ENCODE data around the gene KRTAP10-1. TPM values are rescaled to one million over a fixed set of nuclear protein-coding genes. Genes with fewer than 3 reads are reported as not detected.
A peak's percentile ranks its signal among the peaks of the same experiment; 100 is the strongest.

Gene KRTAP10-1
- total and polyA plus RNA-seq, 2 of the 8 experiments (the other 6 are each of a cell fraction or from before 2014, with no cell fraction given) = 0.08 TPM; not detected in 1

DNA sequence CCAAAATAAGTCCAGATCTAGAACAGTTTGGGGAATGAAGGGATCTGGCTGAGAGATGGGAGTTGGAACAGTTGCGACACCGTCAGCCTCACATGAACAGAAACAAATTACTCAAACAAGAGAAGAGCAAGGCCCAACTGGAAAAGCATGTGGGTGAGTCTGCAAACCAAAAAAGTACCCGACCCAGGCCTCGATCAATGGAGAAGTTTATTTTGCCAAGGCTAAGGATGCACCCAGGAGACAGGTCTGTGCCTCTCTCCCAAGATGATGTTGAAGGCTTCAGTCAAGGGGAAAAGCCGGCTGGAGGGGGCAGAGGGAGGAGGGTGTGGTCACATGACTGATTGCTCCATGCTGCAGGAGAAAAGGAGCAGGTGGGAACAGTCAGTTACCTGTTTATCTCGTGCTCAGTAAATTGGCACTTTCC is 42.3 kb downstream of the KRTAP10-1 start:
- no peaks in the 10 kb centered on the region; a peak in 1 of 7 replicates for H3K27me3 ChIP-seq (replicated peaks in 1 of 4; ENCODE audit: control insufficient read depth in 3 of 4, extremely low read depth in 1 of 4, insufficient read depth in 3 of 4, low read length in 3 of 4)
- peaks cover 0 to 21% (median 8%) of the 10 kb centered on the region in 4 experiments; a peak in 5 of 7 replicates for H3K4me1 ChIP-seq (replicated peaks in 1 of 4; ENCODE audit: control insufficient read depth in 3 of 4, insufficient read depth in 4 of 4, low read length in 3 of 4)
- H3K18ac ChIP-seq (ENCODE audit: extremely low read depth, low read length) = peak overlapping the region; percentile 63; the same call in 1 of the 2 replicates
- no peak overlapping the region for H3K9ac ChIP-seq (replicated peaks in 1 of 4; ENCODE audit: extremely low read depth in 1 of 4, low read depth in 3 of 4, low read length in 3 of 4)
- H2BK5ac ChIP-seq (ENCODE audit: low read depth, low read length) = no peak overlapping the region; the same call in 1 of the 2 replicates
- H3K27ac ChIP-seq (ENCODE audit: low read depth, low read length) = no peak overlapping the region
- 83% methylated on average over 6 of the region's 6 CpGs; no CpG with 5 or more reads in 1 of the 2 experiments for WGBS, 2 experiments (ENCODE audit: extremely low coverage in 1 of 2, insufficient coverage in 1 of 2, insufficient read length in 1 of 2, insufficient replicate concordance in 2 of 2, low coverage in 1 of 2, low lambda C conversion rate in 2 of 2, missing lambda C conversion rate in 1 of 2)
- H3K4me3 ChIP-seq (ENCODE audit: extremely low read depth in 1 of 4, insufficient read depth in 2 of 4, low read depth in 3 of 4, low read length in 4 of 4) = no peak overlapping the region
- H3K36me3 ChIP-seq (ENCODE audit: control insufficient read depth in 2 of 4, insufficient read depth in 4 of 4, low read length in 3 of 4) = peaks cover 0 to 8% (median 4%) of the 10 kb centered on the region in 4 experiments; a peak in 1 of 8 replicates
- H3K4me2 ChIP-seq (ENCODE audit: insufficient read depth in 1 of 2, low read depth in 2 of 2, low read length in 2 of 2) = no peak overlapping the region
- no peak overlapping the region for H2BK15ac ChIP-seq (ENCODE audit: low read length)
- no peak overlapping the region for H2BK12ac ChIP-seq (ENCODE audit: low read depth, low read length)
- H2AK5ac ChIP-seq (ENCODE audit: low read depth, low read length) = no peak overlapping the region
- TF ChIP-seq RAD21 (IDR thresholded peaks at IDR 0.05 in 1 of 2, conservative IDR thresholded peaks at IDR 0.05 in 1 of 2; ENCODE audit: low read depth in 2 of 2, low read length in 2 of 2) = no peak
- peak; percentile 49; the same call in 1 of the 2 replicates for TF ChIP-seq USF2 (IDR thresholded peaks at IDR 0.05; ENCODE audit: low read length)
- TF ChIP-seq, protein P1, sequence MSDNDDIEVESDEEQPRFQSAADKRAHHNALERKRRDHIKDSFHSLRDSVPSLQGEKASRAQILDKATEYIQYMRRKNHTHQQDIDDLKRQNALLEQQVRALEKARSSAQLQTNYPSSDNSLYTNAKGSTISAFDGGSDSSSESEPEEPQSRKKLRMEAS (IDR thresholded peaks at IDR 0.05) = peak; percentile 49; the same call in 1 of the 2 replicates
- no peak for TF ChIP-seq NRF1 (IDR thresholded peaks at IDR 0.05; ENCODE audit: low read depth, low read length)
- TF ChIP-seq FOSL1 (IDR thresholded peaks at IDR 0.05; ENCODE audit: insufficient read depth, low read depth, low read length) = no peak
- TF ChIP-seq CBX8 (IDR thresholded peaks at IDR 0.05; ENCODE audit: borderline replicate concordance, low read depth, low read length) = no peak
- H4K5ac ChIP-seq (ENCODE audit: insufficient read length, low read depth, low read length) = no peak overlapping the region
- H2BK20ac ChIP-seq (ENCODE audit: low read length) = no peak overlapping the region
- H3K14ac ChIP-seq (ENCODE audit: insufficient read length) = no peak overlapping the region
- H3K56ac ChIP-seq (replicated peaks; ENCODE audit: insufficient read length, low read depth, low read length) = no peak overlapping the region
- no peak overlapping the region for H4K8ac ChIP-seq (ENCODE audit: extremely low read depth, insufficient read depth, low read length)
- no peak for FAIRE-seq
- H2BK120ac ChIP-seq (replicated peaks; ENCODE audit: low read depth, low read length) = no peak overlapping the region
- H4K91ac ChIP-seq (replicated peaks; ENCODE audit: insufficient read length, low read length) = no peak overlapping the region
- no peaks in the 10 kb centered on the region for H4K20me1 ChIP-seq (replicated peaks in 1 of 2; ENCODE audit: control insufficient read depth in 1 of 2, insufficient read depth in 2 of 2, low read length in 2 of 2)
- CTCF ChIA-PET (ENCODE audit: partially characterized antibody) = interaction anchor here (0.8 to 3.0 kb wide), 3 partner anchors 8 to 14 kb away, joined by 3 to 12 read pairs (median 6); no protein-coding TSS in a partner anchor
- no peak overlapping the region for H2AFZ ChIP-seq (ENCODE audit: low read length)
- DNase-seq (ENCODE audit: low read depth in 1 of 2, low spot score in 2 of 2) = no peak
- 0 out of 2 replicates have a peak, but pooled peaks cover 2% of the 10 kb centered on the region for H3K23me2 ChIP-seq (ENCODE audit: low read depth, low read length)
- H3K23ac ChIP-seq (ENCODE audit: insufficient read length) = no peak overlapping the region
- no peaks in the 10 kb centered on the region; the same call in 1 of the 2 replicates for H3K79me1 ChIP-seq (ENCODE audit: low read depth, low read length)
- peaks cover 3 to 5% of the 10 kb centered on the region in 2 experiments; a peak in 1 of 4 replicates for H3K9me3 ChIP-seq (ENCODE audit: insufficient read depth in 2 of 2, low read depth in 1 of 2, low read length in 1 of 2)
- H3K79me2 ChIP-seq (ENCODE audit: control insufficient read depth in 1 of 2, insufficient read depth in 2 of 2, low read length in 2 of 2) = 0 out of 4 replicates have a peak, but pooled peaks cover 0 to 8% of the 10 kb centered on the region in 2 experiments
- POLR2A ChIA-PET (ENCODE audit: partially characterized antibody) = interaction anchor here (4.4 kb wide), 1 partner anchor 12 kb away, joined by 14 read pairs; no protein-coding TSS in a partner anchor
- no peak overlapping the region for H3K4ac ChIP-seq (replicated peaks; ENCODE audit: insufficient read length, low read depth, low read length)

Data from H1 (cell line).